Measurements from ENCODE around the gene ITCH.
"Not testable (repeated sequence)": the region's sequence is repeated elsewhere in the genome, so short reads cannot be mapped to it uniquely, and the experiment has no call there.

- TF ChIP-seq, protein P1, sequence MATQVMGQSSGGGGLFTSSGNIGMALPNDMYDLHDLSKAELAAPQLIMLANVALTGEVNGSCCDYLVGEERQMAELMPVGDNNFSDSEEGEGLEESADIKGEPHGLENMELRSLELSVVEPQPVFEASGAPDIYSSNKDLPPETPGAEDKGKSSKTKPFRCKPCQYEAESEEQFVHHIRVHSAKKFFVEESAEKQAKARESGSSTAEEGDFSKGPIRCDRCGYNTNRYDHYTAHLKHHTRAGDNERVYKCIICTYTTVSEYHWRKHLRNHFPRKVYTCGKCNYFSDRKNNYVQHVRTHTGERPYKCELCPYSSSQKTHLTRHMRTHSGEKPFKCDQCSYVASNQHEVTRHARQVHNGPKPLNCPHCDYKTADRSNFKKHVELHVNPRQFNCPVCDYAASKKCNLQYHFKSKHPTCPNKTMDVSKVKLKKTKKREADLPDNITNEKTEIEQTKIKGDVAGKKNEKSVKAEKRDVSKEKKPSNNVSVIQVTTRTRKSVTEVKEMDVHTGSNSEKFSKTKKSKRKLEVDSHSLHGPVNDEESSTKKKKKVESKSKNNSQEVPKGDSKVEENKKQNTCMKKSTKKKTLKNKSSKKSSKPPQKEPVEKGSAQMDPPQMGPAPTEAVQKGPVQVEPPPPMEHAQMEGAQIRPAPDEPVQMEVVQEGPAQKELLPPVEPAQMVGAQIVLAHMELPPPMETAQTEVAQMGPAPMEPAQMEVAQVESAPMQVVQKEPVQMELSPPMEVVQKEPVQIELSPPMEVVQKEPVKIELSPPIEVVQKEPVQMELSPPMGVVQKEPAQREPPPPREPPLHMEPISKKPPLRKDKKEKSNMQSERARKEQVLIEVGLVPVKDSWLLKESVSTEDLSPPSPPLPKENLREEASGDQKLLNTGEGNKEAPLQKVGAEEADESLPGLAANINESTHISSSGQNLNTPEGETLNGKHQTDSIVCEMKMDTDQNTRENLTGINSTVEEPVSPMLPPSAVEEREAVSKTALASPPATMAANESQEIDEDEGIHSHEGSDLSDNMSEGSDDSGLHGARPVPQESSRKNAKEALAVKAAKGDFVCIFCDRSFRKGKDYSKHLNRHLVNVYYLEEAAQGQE (IDR thresholded peaks at IDR 0.05; ENCODE audit: low read depth) = not testable (repeated sequence)
- TF ChIP-seq, protein P2, sequence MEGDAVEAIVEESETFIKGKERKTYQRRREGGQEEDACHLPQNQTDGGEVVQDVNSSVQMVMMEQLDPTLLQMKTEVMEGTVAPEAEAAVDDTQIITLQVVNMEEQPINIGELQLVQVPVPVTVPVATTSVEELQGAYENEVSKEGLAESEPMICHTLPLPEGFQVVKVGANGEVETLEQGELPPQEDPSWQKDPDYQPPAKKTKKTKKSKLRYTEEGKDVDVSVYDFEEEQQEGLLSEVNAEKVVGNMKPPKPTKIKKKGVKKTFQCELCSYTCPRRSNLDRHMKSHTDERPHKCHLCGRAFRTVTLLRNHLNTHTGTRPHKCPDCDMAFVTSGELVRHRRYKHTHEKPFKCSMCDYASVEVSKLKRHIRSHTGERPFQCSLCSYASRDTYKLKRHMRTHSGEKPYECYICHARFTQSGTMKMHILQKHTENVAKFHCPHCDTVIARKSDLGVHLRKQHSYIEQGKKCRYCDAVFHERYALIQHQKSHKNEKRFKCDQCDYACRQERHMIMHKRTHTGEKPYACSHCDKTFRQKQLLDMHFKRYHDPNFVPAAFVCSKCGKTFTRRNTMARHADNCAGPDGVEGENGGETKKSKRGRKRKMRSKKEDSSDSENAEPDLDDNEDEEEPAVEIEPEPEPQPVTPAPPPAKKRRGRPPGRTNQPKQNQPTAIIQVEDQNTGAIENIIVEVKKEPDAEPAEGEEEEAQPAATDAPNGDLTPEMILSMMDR (IDR thresholded peaks at IDR 0.05 in 2 of 3, conservative IDR thresholded peaks at IDR 0.05 in 1 of 3; ENCODE audit: borderline replicate concordance in 1 of 3, insufficient read depth in 1 of 3, low read depth in 2 of 3, low read length in 2 of 3) = not testable (repeated sequence)
- not testable (repeated sequence) for TF ChIP-seq POLR2A (IDR thresholded peaks at IDR 0.05; ENCODE audit: borderline replicate concordance, extremely low read depth, insufficient read depth, insufficient read length); POLR2AphosphoS5 (IDR thresholded peaks at IDR 0.05; ENCODE audit: low read depth, low read length); YY1 (IDR thresholded peaks at IDR 0.05; ENCODE audit: extremely low read depth, insufficient replicate concordance, low read depth, low read length); CBX3 (IDR thresholded peaks at IDR 0.05; ENCODE audit: low read depth); MAX (IDR thresholded peaks at IDR 0.05)
These were observed 51.5 kb downstream of the ITCH start for GRCh38 chr20:34414525-34414924.
